GM12801 (cell line): Measurements from ENCODE around the gene BCL2L1.

Source experiments
- TF ChIP-seq, protein P1 (sequence below): IDR thresholded peaks from one replicate; pipeline ENCODE4 v1.5.1; 2011; ENCODE audit warnings: control low read depth; ENCODE audit not compliant: insufficient read length; ENCODE audit errors: extremely low read depth

BCL2L1 gene

DNA sequence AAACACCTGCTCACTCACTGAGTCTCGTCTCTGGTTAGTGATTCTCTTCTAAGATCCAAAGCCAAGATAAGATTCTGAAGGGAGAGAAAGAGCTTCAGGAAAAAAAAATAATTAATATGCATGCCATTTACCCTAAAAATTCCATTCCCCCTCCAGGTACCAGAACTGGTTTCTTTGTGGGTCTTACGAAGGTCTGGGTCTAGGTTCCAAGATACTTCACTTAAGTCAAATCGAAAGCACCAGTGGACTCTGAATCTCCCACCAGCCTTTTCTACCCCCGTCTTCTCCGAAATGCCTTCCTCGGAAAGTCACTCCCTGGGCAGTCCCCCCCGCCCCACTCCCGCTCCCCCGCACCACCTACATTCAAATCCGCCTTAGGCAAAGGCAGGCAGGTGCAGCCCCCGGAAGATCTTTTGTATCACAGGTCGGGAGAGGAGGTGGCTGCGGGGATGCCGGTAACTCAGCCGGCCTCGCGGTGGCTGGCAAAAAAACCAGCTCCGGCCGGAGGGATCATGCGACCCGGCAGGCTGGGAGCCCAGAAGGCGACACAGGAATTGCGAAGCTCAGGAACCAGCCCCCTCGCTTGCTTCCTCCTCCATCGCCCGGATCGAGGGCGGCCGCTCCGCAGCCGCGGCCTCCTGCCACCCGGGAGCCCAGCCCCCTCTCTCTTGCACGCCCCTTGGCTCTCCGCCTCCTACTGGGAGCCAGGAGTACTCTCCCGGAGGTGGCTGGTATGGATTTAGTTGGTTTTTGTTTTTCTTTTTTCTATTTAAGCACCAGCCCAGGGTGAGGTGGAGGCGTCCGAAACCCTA is at the start of gene BCL2L1:
Gene BCL2L1, minus strand, starts transcription at position 612 of the 812 bp plus-strand sequence. CDS start 650 bp downstream, outside the sequence.
- TF ChIP-seq, protein P1, sequence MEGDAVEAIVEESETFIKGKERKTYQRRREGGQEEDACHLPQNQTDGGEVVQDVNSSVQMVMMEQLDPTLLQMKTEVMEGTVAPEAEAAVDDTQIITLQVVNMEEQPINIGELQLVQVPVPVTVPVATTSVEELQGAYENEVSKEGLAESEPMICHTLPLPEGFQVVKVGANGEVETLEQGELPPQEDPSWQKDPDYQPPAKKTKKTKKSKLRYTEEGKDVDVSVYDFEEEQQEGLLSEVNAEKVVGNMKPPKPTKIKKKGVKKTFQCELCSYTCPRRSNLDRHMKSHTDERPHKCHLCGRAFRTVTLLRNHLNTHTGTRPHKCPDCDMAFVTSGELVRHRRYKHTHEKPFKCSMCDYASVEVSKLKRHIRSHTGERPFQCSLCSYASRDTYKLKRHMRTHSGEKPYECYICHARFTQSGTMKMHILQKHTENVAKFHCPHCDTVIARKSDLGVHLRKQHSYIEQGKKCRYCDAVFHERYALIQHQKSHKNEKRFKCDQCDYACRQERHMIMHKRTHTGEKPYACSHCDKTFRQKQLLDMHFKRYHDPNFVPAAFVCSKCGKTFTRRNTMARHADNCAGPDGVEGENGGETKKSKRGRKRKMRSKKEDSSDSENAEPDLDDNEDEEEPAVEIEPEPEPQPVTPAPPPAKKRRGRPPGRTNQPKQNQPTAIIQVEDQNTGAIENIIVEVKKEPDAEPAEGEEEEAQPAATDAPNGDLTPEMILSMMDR, result no peak

DNA sequence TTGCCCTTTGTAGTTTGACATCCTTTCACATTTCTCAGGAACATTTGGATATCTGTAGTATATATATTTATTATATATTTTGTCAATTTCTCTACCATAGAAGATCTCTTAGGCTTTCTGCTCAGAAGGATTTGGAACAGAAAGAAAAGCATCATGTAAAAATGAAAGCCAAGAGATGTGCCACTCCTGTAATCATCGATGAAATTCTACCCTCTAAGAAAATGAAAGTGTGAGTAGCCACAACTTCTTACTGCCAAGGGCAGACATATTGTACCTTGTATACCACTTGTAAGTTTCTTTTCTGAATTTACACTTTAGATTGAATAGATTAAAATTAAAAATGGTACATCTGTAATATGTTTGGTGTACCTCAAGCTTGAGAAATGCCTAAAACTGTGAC is 47.6 kb upstream of the BCL2L1 start:
- TF ChIP-seq, protein P1, result no peak

DNA sequence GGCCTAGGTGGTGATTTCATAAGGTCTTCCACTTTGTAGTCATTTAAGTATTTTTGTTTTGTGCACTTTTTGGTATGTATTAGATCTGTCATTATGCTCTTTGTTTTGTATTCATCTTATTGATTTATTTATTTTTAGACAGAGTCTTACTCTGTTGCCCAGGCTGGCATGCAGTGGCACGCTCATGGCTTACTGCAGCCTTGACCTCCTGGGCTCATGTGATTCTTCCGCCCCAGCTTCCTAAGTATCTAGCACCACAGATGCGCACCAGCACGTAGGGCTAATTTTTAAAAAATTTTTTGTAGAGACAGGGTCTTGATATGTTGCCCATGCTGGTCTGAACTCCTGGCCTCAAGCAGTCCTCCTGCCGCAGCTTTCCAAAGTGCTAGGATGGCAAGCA is 47.0 kb upstream of the BCL2L1 start:
- TF ChIP-seq, protein P1, result no peak

DNA sequence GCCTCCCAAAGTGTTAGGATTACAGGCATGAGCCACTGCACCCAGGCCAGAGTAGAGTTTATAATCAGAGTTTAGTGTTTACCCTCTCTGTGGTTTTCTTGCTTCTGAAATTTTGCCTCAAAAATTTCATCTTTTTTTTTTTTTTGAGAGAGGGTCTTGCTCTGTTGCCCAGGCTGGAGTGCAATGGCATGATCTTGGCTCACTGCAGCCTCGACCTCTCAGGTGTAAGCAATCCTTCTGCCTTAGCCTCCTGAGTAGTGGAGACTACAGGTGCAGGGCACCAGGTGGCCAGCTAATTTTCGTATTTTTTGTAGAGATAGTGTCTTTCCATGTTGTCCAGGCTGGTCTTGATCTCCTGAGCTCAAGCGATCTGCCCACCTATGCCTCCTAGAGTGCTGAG is 45.1 kb upstream of the BCL2L1 start:
- TF ChIP-seq, protein P1, result no peak

DNA sequence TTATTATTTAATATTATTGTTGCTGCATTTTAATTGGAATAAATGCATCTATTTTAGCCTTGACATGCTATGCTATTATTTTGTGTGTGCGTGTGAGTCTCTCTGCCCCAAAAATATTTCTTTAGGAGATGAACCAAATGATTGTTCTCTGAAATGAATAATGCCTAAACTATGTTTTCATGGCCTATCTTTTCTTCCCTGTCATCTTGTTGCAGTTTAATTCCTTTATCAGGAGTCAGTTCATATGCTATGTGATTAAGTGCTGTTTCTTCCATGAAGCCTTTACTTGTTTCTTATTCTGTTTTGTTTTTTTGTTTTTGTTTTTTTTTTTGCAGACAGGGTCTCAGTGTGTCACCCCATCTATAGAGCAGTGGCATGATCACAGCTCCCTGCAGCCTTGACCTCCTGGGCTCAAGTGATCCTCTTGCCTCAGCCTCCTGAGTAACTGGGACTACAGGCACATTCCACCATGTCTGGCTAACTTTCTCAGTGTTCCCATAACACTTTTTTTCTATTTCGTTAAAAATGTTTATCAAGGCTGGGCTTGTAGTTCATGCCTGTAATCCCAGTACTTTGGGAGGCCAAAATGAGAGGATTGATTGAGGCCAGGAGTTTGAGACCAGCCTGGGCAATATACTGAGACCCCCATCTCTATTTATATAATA is 42.1 kb upstream of the BCL2L1 start:
- TF ChIP-seq, protein P1, result no peak

DNA sequence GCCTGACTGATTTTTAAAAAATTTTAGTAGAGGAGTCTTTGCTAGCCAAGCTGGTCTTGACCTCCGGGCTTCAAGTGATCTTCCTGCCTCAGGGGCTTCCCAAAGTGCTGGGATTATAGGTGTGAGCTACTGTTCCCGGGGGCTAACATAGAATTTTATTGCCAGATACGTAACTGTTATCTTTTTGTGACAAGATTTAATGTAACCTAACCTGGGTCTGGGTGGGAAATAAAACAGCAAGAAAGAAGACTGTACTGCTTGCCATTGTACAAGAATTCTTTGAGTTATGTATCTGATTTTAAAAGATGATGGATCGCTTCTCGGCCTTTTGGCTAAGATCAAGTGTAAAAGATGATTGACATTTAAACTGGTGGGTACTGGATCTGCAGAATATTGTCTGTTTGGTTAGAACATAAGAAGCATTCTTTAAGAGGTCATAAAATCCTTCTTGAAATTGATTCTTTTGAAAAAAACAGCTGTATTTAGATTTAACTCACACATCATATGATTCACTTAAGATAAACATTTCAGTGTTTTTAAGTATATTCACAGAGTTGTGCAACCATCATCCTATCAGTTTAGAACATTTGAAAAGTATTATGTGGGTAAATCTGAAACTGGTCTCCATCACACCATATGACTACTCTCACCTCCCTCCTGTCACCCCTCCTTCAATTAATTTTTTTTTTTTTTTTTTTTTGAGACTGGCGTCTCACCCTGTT is 38.0 kb upstream of the BCL2L1 start:
- TF ChIP-seq, protein P1, result no peak

DNA sequence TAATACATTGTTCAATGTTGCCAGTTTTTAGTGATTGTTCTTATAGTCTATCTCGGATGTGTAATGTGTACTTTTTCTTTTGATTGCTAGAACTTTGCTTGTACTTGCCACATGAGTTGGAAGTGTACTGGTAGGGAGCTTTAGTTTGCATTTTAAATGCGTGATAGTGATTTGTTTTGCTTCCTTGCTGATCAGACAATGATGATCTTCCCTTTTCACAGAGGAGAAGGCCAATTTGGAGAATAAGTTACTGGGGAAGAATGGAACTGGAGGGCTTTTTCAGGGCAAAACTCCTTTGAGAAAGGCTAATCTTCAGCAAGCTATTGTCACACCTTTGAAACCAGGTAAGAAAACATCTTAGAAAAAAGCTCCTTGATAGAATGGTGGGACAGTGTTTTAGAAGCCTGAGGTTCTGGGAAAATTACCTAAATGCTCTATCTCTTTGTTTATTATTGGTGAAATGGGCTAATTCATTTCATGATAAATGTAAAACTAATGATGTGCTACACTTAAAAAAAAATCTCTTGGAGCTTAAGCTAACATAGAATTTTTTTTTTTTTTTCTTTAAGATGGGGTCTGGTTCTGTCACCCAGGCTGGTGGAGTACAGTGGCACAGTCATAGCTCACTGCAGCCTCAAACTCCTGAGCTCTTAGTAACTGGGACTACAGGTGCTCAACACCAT is 37.3 kb upstream of the BCL2L1 start:
- TF ChIP-seq, protein P1, result no peak
